OCI-LY3 (cell line): ENCODE data around the gene CD96.
A peak's percentile ranks its signal among the peaks of the same experiment; 100 is the strongest.
"Not testable (repeated sequence)": the region's sequence is repeated elsewhere in the genome, so short reads cannot be mapped to it uniquely, and the experiment has no call there.

Experiments
- H2AFZ ChIP-seq: fragments of 200-600, 300-600 bp; shearing (Covaris generic); 2 replicates; pipeline ENCODE4 v1.6.0; 2014; ENCODE audit warnings: antibody characterized with exemption, low read depth, low read length
- H3K27ac ChIP-seq: fragments of 200-600, 300-600 bp; sonication (generic); 2 replicates; pipeline ENCODE4 v1.5.1; 2014; ENCODE audit warnings: mild to moderate bottlenecking, low read length, moderate library complexity, mixed read lengths
- H3K27me3 ChIP-seq: fragments of 200-600, 300-600 bp; sonication (generic); 2 replicates; pipeline ENCODE4 v1.6.1; 2014; ENCODE audit warnings: low read depth, low read length, mixed read lengths
- H3K36me3 ChIP-seq: fragments of 200-600, 300-600 bp; sonication (generic); replicated peaks from 2 replicates; pipeline ENCODE3; 2014; ENCODE audit warnings: low read depth, low read length, mixed read lengths
- H3K4me1 ChIP-seq: fragments of 300-600, 200-600 bp; sonication (generic); 2 replicates; pipeline ENCODE4 v1.6.1; 2014; ENCODE audit warnings: low read length, mixed read lengths
- H3K4me2 ChIP-seq: fragments of 200-600, 300-600 bp; sonication (generic); 2 replicates; pipeline ENCODE4 v1.6.1; 2014; ENCODE audit warnings: low read length, mixed read lengths
- H3K4me3 ChIP-seq: fragments of 300-600, 200-600 bp; sonication (generic); 2 replicates; pipeline ENCODE4 v1.5.1; 2014; ENCODE audit warnings: antibody characterized with exemption, mild to moderate bottlenecking, low read length, moderate library complexity
- H3K79me2 ChIP-seq: fragments of 300-600, 200-600 bp; shearing (Covaris generic); 2 replicates; pipeline ENCODE4 v1.6.1; 2014; ENCODE audit warnings: mild to moderate bottlenecking, low read length, mixed read lengths
- H3K9ac ChIP-seq: fragments of 300-600, 200-600 bp; shearing (Covaris generic); 2 replicates; pipeline ENCODE4 v1.6.0; 2014; ENCODE audit warnings: mild to moderate bottlenecking, low read length, moderate library complexity
- H3K9me3 ChIP-seq: fragments of 200-600, 300-600 bp; shearing (Covaris generic); 2 replicates; pipeline ENCODE4 v1.6.1; 2014; ENCODE audit warnings: low read length, mixed read lengths; ENCODE audit not compliant: insufficient read depth
- H4K20me1 ChIP-seq: fragments of 200-600, 300-600 bp; sonication (generic); 2 replicates; pipeline ENCODE4 v1.6.1; 2016; ENCODE audit warnings: low read length, mixed read lengths; ENCODE audit not compliant: insufficient read depth
- CTCF ChIP-seq: fragments of 200-600, 300-600 bp; sonication (generic); IDR thresholded peaks from 2 replicates; pipeline ENCODE4 v1.5.1; 2014; ENCODE audit warnings: antibody characterized with exemption, low read length, low read depth
- EZH2phosphoT487 ChIP-seq: fragments of 200-600 bp; shearing (Covaris generic); IDR thresholded peaks from 2 replicates; pipeline ENCODE4 v1.6.1; 2018; ENCODE audit warnings: antibody characterized with exemption, mixed run types, low read depth

CD96 gene

DNA sequence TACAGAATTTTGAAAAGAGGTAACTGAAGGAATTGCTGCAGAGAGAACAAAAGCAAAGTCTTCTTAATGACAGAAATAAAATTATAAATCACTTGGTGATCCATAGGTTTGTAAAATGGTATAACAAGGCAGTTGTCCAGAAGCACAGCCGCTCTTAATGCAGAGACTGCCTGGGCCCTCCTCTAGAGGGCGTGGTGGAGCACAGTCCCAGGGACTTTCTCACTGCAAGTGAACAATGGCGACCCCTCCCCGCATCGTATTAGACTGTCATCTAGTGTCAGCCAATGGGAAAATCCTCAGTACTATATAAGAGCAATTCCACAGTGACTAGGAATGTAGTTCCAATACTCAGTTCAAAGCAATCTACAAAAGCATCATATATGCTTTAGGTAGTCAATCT is 79.5 kb downstream of the CD96 start:
- H3K9me3 ChIP-seq = no peaks in the 10 kb centered on the region
- H3K27ac ChIP-seq = no peak overlapping the region
- peak; percentile 62 for TF ChIP-seq CTCF
- TF ChIP-seq EZH2phosphoT487 = no peak
- H3K4me1 ChIP-seq = no peaks in the 10 kb centered on the region
- H3K9ac ChIP-seq = no peak overlapping the region
- no peak overlapping the region for H3K4me2 ChIP-seq
- H4K20me1 ChIP-seq = no peaks in the 10 kb centered on the region
- H2AFZ ChIP-seq = no peak overlapping the region
- H3K79me2 ChIP-seq = no peaks in the 10 kb centered on the region
- no peak overlapping the region for H3K4me3 ChIP-seq
- no peaks in the 10 kb centered on the region for H3K36me3 ChIP-seq
- H3K27me3 ChIP-seq = no peaks in the 10 kb centered on the region

GRCh38 chr3:111627092-111627491 is 85.1 kb downstream of the CD96 start:
- no peaks in the 10 kb centered on the region for H4K20me1 ChIP-seq
- no peaks in the 10 kb centered on the region for H3K4me1 ChIP-seq
- no peak overlapping the region for H2AFZ ChIP-seq
- no peak overlapping the region for H3K27ac ChIP-seq
- no peaks in the 10 kb centered on the region; the same call in 1 of the 2 replicates for H3K9me3 ChIP-seq
- H3K4me2 ChIP-seq = no peak overlapping the region
- TF ChIP-seq EZH2phosphoT487 (no peak), CTCF (no peak)
- no peak overlapping the region for H3K9ac ChIP-seq
- no peaks in the 10 kb centered on the region for H3K79me2 ChIP-seq
- no peak overlapping the region for H3K4me3 ChIP-seq
- H3K27me3 ChIP-seq = no peaks in the 10 kb centered on the region
- H3K36me3 ChIP-seq = no peaks in the 10 kb centered on the region

GRCh38 chr3:111629018-111629417 is 87.0 kb downstream of the CD96 start:
- not testable (repeated sequence) for H4K20me1 ChIP-seq, H3K79me2 ChIP-seq, H3K9ac ChIP-seq, H2AFZ ChIP-seq, H3K4me2 ChIP-seq, H3K27ac ChIP-seq, H3K9me3 ChIP-seq, H3K4me1 ChIP-seq, H3K4me3 ChIP-seq, H3K36me3 ChIP-seq, H3K27me3 ChIP-seq

- H3K4me3 ChIP-seq, H3K9me3 ChIP-seq, H3K4me2 ChIP-seq, H2AFZ ChIP-seq, H4K20me1 ChIP-seq, H3K79me2 ChIP-seq, H3K9ac ChIP-seq, H3K27ac ChIP-seq, H3K27me3 ChIP-seq, H3K4me1 ChIP-seq, H3K36me3 ChIP-seq: not testable (repeated sequence)
Observed at GRCh38 chr3:111630638-111631037, 88.6 kb downstream of the CD96 start.

GRCh38 chr3:111635403-111635802 is 93.4 kb downstream of the CD96 start:
- Histone ChIP-seq H3K9me3 (no peaks in the 10 kb centered on the region), H4K20me1 (no peaks in the 10 kb centered on the region), H3K9ac (no peak overlapping the region), H3K4me1 (no peaks in the 10 kb centered on the region), H3K27me3 (no peaks in the 10 kb centered on the region), H2AFZ (no peak overlapping the region), H3K79me2 (no peaks in the 10 kb centered on the region), H3K4me3 (no peak overlapping the region), H3K4me2 (no peak overlapping the region), H3K27ac (no peak overlapping the region), H3K36me3 (no peaks in the 10 kb centered on the region)
- TF ChIP-seq EZH2phosphoT487 = no peak
- no peak for TF ChIP-seq CTCF
